ENCODE data around the gene IFNL4. TPM values are rescaled to one million over a fixed set of nuclear protein-coding genes. Genes with fewer than 3 reads are reported as not detected.

IFNL4 gene
- total and polyA plus RNA-seq, 2 donors from 2014 or later = not detected

DNA sequence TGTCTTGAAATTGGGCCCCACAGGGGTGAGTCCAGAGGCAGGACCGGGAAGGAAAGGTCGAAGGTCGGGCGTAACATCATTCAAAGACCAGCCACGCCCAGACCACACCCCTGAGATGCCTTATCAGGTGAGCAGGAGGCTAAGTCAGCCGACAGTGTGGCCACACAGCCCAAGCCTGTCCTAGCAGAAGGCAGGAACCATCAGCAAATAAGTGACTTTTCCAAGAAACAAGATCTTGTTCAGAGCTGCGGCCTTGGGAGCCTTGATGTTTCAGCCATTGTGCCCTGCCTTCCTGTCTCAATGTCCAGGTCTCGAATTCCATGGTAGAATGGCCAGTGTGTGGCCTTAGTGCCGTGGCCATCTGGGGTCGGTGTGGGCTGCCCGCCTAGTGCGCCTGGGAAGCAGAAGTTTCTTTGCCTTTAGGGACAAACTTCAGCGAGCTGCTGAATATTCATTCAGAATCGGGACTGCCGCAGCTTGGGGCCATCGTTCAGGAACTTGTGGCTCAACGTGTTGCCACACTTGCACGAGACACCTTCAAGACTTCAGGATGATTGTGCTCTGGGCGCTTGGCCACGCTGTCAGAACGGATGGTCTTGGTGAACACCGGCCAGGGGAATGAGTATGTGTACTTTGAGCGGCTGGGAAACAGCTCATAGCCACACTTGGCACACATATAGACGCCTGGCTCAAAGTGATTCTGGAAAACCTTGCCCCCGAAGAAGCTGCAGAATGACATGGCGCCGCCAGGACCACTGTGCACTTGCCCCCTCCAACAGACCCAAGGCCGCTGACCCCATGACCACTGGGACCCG is 6.1 kb upstream of the IFNL4 start:
- no peak for TF ChIP-seq CTCF (IDR thresholded peaks at IDR 0.05; ENCODE audit: borderline replicate concordance, extremely low read depth, insufficient read depth)
- Histone ChIP-seq H3K4me3 (ENCODE audit: low read length in 3 of 3) (no peak overlapping the region), H3K4me1 (ENCODE audit: control insufficient read depth in 2 of 3, insufficient read depth in 2 of 3, low read depth in 1 of 3, low read length in 3 of 3) (no peaks in the 10 kb centered on the region), H3K27me3 (ENCODE audit: control insufficient read depth, insufficient read depth, low read length) (no peaks in the 10 kb centered on the region), H3K36me3 (ENCODE audit: control insufficient read depth in 2 of 3, insufficient read depth in 3 of 3, low read length in 3 of 3) (no peaks in the 10 kb centered on the region), H3K9ac (ENCODE audit: low read length in 3 of 3) (no peak overlapping the region), H3K27ac (ENCODE audit: low read depth in 2 of 2, low read length in 2 of 2) (no peak overlapping the region), H3K9me3 (ENCODE audit: control insufficient read depth in 2 of 3, insufficient read depth in 1 of 3, low read length in 3 of 3) (no peaks in the 10 kb centered on the region)
- intact Hi-C loops (cut with DNase I) = no loop called here
- no peak for FAIRE-seq
- no peak for DNase-seq

DNA sequence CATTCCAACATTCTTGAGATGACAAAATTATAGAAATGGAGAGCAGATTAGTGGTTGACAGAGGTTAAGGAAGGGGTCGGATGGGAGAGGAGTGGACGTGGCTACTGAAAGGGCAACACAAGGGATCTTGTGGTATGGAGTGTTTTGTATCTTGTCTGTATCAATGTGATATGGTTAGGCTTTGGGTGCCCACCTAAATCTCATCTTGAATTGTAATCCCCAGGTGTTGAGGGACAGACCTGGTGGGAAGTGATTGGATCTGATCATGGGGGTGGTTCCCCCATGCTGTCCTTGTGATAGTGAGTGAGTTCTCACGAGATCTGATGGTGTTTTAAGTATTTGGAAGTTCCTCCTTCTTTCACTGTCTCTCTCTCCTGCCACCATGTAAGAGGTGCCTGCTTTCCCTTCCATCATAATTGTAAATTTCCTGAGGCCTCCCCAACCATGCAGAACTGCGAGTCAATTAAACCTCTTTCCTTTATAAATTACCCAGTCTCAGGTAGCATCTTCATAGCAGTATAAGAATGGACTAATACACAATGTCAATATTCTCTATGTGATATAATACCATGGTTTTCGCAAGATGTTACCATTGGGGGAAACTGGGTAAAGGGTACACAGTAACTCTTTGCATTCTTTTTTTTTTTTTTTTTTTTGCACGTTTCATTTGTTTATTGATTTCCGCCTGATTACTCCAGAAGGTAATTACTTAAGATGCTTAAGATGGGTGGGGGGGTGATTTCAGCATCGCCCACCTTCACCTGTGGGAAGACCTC is 4.9 kb upstream of the IFNL4 start:
- Histone ChIP-seq H3K9ac (ENCODE audit: low read length in 3 of 3) (no peak overlapping the region), H3K4me3 (ENCODE audit: low read length in 3 of 3) (no peak overlapping the region), H3K27me3 (ENCODE audit: control insufficient read depth, insufficient read depth, low read length) (peaks cover 10% of the 10 kb centered on the region), H3K4me1 (ENCODE audit: control insufficient read depth in 2 of 3, insufficient read depth in 2 of 3, low read depth in 1 of 3, low read length in 3 of 3) (no peaks in the 10 kb centered on the region), H3K36me3 (ENCODE audit: control insufficient read depth in 2 of 3, insufficient read depth in 3 of 3, low read length in 3 of 3) (no peaks in the 10 kb centered on the region), H3K9me3 (ENCODE audit: control insufficient read depth in 2 of 3, insufficient read depth in 1 of 3, low read length in 3 of 3) (no peaks in the 10 kb centered on the region), H3K27ac (ENCODE audit: low read depth in 2 of 2, low read length in 2 of 2) (no peak overlapping the region)
- TF ChIP-seq CTCF (IDR thresholded peaks at IDR 0.05; ENCODE audit: borderline replicate concordance, extremely low read depth, insufficient read depth) = no peak
- FAIRE-seq (no peak), DNase-seq (no peak)
- intact Hi-C loops (cut with DNase I) = no loop called here

DNA sequence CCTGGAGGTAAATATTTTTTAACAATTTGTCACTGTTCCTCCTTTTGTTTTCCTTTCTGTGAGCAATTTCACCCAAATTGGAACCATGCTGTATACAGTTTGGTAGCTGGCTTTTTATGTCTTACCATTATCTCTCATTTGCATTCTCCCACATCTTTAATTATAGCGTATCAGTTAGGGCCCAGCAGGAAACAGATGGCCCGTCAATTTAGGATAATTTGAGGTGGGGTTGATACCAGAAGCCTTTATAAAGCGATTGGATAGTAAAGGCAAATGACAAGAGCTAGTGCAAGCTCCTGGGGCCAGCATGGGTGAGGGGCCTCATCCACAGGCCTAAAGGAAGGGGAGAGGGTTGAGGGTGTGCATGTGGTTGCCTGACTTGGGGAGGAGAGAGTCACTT is 3.8 kb upstream of the IFNL4 start:
- H3K27ac ChIP-seq (ENCODE audit: low read depth in 2 of 2, low read length in 2 of 2) = no peak overlapping the region
- H3K4me1 ChIP-seq (ENCODE audit: control insufficient read depth in 2 of 3, insufficient read depth in 2 of 3, low read depth in 1 of 3, low read length in 3 of 3) = peaks cover 0 to 2% (median 0%) of the 10 kb centered on the region in 3 donors
- intact Hi-C loops (cut with DNase I) = no loop called here
- H3K27me3 ChIP-seq (ENCODE audit: control insufficient read depth, insufficient read depth, low read length) = peaks cover 15% of the 10 kb centered on the region
- H3K36me3 ChIP-seq (ENCODE audit: control insufficient read depth in 2 of 3, insufficient read depth in 3 of 3, low read length in 3 of 3) = no peaks in the 10 kb centered on the region
- DNase-seq = no peak
- FAIRE-seq = no peak
- no peak overlapping the region for H3K4me3 ChIP-seq (ENCODE audit: low read length in 3 of 3)
- no peak for TF ChIP-seq CTCF (IDR thresholded peaks at IDR 0.05; ENCODE audit: borderline replicate concordance, extremely low read depth, insufficient read depth)
- no peak overlapping the region for H3K9ac ChIP-seq (ENCODE audit: low read length in 3 of 3)
- H3K9me3 ChIP-seq (ENCODE audit: control insufficient read depth in 2 of 3, insufficient read depth in 1 of 3, low read length in 3 of 3) = no peaks in the 10 kb centered on the region
